K562 (cell line): ENCODE data around the gene EPO. TPM values are rescaled to one million over a fixed set of nuclear protein-coding genes. Genes with fewer than 3 reads are reported as not detected.
A peak's percentile ranks its signal among the peaks of the same experiment; 100 is the strongest.

ENCODE experiments used
- CAMTA2 ChIP-seq: fragments of 250-450 bp; sonication (Bioruptor Pico); conservative IDR thresholded peaks from 2 replicates; pipeline ENCODE4 v1.5.1; 2022
- E2F3 ChIP-seq: fragments of 250-450 bp; sonication (Bioruptor Pico); IDR thresholded peaks from 2 replicates; pipeline ENCODE4 v1.4.0; 2020; ENCODE audit warnings: mild to moderate bottlenecking
- ELF1 ChIP-seq: fragments of 200-800 bp; sonication (Bioruptor generic); IDR thresholded peaks from 2 replicates; pipeline ENCODE4 v1.6.1; 2016; ENCODE audit warnings: missing genetic modification characterization, missing compliant biosample characterization
- KLF16 ChIP-seq: IDR thresholded peaks from 2 replicates; pipeline ENCODE4 v1.6.1; 2016; ENCODE audit warnings: antibody characterized with exemption
- NELFE ChIP-seq: IDR thresholded peaks from 2 replicates; pipeline ENCODE4 v1.6.1; 2011; ENCODE audit warnings: mild to moderate bottlenecking; ENCODE audit not compliant: insufficient read depth, insufficient read length
- PHB ChIP-seq: fragments of 250-450 bp; sonication (Bioruptor Pico); IDR thresholded peaks from 2 replicates; pipeline ENCODE4 v1.5.0; 2021
- THRAP3 ChIP-seq: fragments of 450-650 bp; IDR thresholded peaks from 2 replicates; pipeline ENCODE4 v1.6.1; 2016; ENCODE audit warnings: mild to moderate bottlenecking, inconsistent platforms, borderline replicate concordance
- ZFP36 ChIP-seq: fragments of 150-350 bp; IDR thresholded peaks from 2 replicates; pipeline ENCODE4 v1.6.1; 2018; ENCODE audit warnings: low read length, low read depth; ENCODE audit not compliant: partially characterized antibody
- ZNF133 ChIP-seq: fragments of 250-450 bp; sonication (Bioruptor Pico); IDR thresholded peaks from 2 replicates; pipeline ENCODE4 v1.4.0; 2020; ENCODE audit warnings: mild to moderate bottlenecking
- ZNF3 ChIP-seq: fragments of 250-450 bp; sonication (Bioruptor Pico); IDR thresholded peaks from 2 replicates; pipeline ENCODE4 v1.5.0; 2021; ENCODE audit warnings: mild to moderate bottlenecking, moderate library complexity
- ZNF444 ChIP-seq: fragments of 250-450 bp; sonication (Bioruptor Pico); IDR thresholded peaks from 2 replicates; pipeline ENCODE4 v1.4.0; 2020; ENCODE audit warnings: mild to moderate bottlenecking, moderate library complexity
- ZNF644 ChIP-seq: fragments of 200-800 bp; sonication (Bioruptor generic); IDR thresholded peaks from 2 replicates; pipeline ENCODE4 v1.6.1; 2016; ENCODE audit warnings: low read depth, missing genetic modification characterization, missing compliant biosample characterization
- ZNF77 ChIP-seq: fragments of 250-450 bp; sonication (Bioruptor Pico); IDR thresholded peaks from 2 replicates; pipeline ENCODE4 v1.5.0; 2020
- polyA plus RNA-seq, 8 experiments: library from polyadenylated mRNA; depleted of rRNA in 4 of 8; stranded (reverse) in 5 of 8; unstranded in 3 of 8; fragments of >200 nt; fragmentation: Nextera tagmentation in 2 of 8; fragmentation: Illumina TruSeq in 1 of 8; extraction: Ambion mirVana in 2 of 8; extraction: Trizol in 1 of 8; gene quantifications; 2 replicates each; pipeline versions ENCODE4 v1.2.1 to v1.2.3, GENCODE V29; 2011 to 2014; ENCODE audit warnings: inconsistent platforms in 1 of 8, missing spikeins in 1 of 8
- total RNA-seq, 7 experiments: library from RNA; depleted of rRNA in 6 of 7; stranded (reverse); fragments of >200 nt in 6 of 7; fragmentation: Illumina TruSeq in 2 of 7; extraction: Trizol in 2 of 7; gene quantifications; 2 replicates each; pipeline versions ENCODE4 v1.2.1 to v1.2.3, GENCODE V29; 2011 to 2021; ENCODE audit warnings: low replicate concordance in 1 of 7
- TF ChIP-seq, protein P1 (sequence below): fragments of 200-800 bp; sonication (Bioruptor generic); IDR thresholded peaks from 2 replicates; pipeline ENCODE4 v1.6.1; 2017; ENCODE audit warnings: missing genetic modification characterization, missing compliant biosample characterization
- TF ChIP-seq, protein P2 (sequence below): fragments of 250-450 bp; sonication (Bioruptor Pico); IDR thresholded peaks from 2 replicates; pipeline ENCODE4 v1.5.0; 2020; ENCODE audit warnings: mild to moderate bottlenecking
- TF ChIP-seq, protein P3 (sequence below): fragments of 450-650 bp; conservative IDR thresholded peaks from 2 replicates; pipeline ENCODE4 v1.6.1; 2016; ENCODE audit warnings: missing genetic modification characterization, low read depth, mild to moderate bottlenecking, missing compliant biosample characterization, moderate library complexity
- TF ChIP-seq, protein P4 (sequence below): fragments of 450-650 bp; IDR thresholded peaks from 2 replicates; pipeline ENCODE4 v1.6.1; 2018; ENCODE audit warnings: mild to moderate bottlenecking, low read depth; ENCODE audit not compliant: partially characterized antibody
- TF ChIP-seq, protein P5 (sequence below): sonication (generic); formaldehyde crosslinking; IDR thresholded peaks from 2 replicates; pipeline ENCODE4 v1.8.1; 2022; ENCODE audit warnings: missing genetic modification reagents
- TF ChIP-seq, protein P6 (sequence below), 3 experiments: IDR thresholded peaks in 2 of 3; conservative IDR thresholded peaks in 1 of 3; 2 replicates each; pipeline ENCODE4 v1.5.1; 2011 to 2012; ENCODE audit warnings: low read length in 3 of 3, mild to moderate bottlenecking in 3 of 3, control low read depth in 2 of 3, improper control_type of control experiment in 1 of 3, inconsistent platforms in 1 of 3, low read depth in 1 of 3, mixed read lengths in 1 of 3, moderate library complexity in 1 of 3; ENCODE audit not compliant: insufficient read depth in 2 of 3

EPO gene
- total and polyA plus RNA-seq, 9 of the 15 experiments (the other 6 are each of a cell fraction or from before 2014, with no cell fraction given) = 0.06 to 0.41 (median 0.07) TPM; not detected in 6

DNA sequence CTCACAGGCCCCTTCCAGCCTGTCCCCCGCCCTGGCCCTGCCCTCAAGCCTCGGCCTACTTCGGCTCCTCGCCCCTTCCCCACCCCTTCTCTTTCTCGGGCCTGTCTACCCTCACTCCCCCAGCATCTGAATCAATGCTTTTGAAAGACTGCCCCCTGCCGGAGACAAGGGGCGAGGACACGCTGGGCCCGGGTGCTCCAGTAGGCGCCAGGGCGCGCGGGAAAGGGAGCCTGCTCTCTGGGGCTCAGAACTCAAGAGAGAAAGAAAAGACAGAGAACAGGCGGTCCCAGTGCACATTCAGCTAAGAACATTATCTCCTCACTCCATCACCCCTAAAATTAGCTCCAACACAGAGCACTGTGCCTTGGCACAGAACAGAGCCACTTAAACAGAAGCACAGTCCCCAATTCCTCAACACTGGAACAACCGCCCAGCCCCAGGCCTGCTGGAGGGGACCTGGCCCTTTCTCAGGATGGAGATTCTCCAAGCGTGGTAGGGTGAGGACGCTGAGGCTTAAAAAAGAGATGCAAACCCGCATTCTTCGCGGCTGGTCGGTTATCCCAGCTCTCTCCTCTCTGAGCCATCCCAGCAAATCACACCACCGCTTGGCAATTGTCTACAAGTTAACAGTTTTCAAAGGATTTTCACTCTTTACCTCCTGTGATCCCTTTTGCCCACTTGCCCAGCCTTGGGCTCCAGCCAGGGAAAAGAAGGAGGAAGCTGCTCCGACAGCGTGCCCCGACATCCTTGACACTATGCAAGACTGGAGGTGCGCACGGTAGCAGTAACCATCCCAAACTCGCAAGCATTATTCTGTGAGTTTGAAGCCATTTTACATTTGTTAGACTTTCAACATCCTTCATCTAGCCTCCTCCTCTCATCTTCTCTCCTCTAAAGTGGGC, 28.3 kb upstream of the EPO start (continued):
- TF ChIP-seq, protein P1, sequence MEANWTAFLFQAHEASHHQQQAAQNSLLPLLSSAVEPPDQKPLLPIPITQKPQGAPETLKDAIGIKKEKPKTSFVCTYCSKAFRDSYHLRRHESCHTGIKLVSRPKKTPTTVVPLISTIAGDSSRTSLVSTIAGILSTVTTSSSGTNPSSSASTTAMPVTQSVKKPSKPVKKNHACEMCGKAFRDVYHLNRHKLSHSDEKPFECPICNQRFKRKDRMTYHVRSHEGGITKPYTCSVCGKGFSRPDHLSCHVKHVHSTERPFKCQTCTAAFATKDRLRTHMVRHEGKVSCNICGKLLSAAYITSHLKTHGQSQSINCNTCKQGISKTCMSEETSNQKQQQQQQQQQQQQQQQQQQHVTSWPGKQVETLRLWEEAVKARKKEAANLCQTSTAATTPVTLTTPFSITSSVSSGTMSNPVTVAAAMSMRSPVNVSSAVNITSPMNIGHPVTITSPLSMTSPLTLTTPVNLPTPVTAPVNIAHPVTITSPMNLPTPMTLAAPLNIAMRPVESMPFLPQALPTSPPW = peak; percentile 77
- no peak for TF ChIP-seq CAMTA2 (CRISPR knock-in tag)
- TF ChIP-seq NELFE = no peak
- no peak for TF ChIP-seq ZFP36
- TF ChIP-seq, protein P2, sequence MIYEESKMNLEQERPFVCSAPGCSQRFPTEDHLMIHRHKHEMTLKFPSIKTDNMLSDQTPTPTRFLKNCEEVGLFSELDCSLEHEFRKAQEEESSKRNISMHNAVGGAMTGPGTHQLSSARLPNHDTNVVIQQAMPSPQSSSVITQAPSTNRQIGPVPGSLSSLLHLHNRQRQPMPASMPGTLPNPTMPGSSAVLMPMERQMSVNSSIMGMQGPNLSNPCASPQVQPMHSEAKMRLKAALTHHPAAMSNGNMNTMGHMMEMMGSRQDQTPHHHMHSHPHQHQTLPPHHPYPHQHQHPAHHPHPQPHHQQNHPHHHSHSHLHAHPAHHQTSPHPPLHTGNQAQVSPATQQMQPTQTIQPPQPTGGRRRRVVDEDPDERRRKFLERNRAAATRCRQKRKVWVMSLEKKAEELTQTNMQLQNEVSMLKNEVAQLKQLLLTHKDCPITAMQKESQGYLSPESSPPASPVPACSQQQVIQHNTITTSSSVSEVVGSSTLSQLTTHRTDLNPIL = no peak
- TF ChIP-seq E2F3 (CRISPR knock-in tag) = 0 out of 2 replicates have a peak, but pooled peaks have one; percentile 59
- no peak for TF ChIP-seq ELF1 (tag)
- TF ChIP-seq ZNF133 (CRISPR knock-in tag) = no peak
- TF ChIP-seq, protein P3, sequence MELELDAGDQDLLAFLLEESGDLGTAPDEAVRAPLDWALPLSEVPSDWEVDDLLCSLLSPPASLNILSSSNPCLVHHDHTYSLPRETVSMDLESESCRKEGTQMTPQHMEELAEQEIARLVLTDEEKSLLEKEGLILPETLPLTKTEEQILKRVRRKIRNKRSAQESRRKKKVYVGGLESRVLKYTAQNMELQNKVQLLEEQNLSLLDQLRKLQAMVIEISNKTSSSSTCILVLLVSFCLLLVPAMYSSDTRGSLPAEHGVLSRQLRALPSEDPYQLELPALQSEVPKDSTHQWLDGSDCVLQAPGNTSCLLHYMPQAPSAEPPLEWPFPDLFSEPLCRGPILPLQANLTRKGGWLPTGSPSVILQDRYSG (tag) = no peak
- no peak for TF ChIP-seq ZNF444 (CRISPR knock-in tag)
- no peak for TF ChIP-seq PHB (CRISPR knock-in tag)
- TF ChIP-seq THRAP3 = no peak
- TF ChIP-seq KLF16 = peak; percentile 49; the same call in 1 of the 2 replicates
- no peak for TF ChIP-seq ZNF3
- TF ChIP-seq, protein P4, sequence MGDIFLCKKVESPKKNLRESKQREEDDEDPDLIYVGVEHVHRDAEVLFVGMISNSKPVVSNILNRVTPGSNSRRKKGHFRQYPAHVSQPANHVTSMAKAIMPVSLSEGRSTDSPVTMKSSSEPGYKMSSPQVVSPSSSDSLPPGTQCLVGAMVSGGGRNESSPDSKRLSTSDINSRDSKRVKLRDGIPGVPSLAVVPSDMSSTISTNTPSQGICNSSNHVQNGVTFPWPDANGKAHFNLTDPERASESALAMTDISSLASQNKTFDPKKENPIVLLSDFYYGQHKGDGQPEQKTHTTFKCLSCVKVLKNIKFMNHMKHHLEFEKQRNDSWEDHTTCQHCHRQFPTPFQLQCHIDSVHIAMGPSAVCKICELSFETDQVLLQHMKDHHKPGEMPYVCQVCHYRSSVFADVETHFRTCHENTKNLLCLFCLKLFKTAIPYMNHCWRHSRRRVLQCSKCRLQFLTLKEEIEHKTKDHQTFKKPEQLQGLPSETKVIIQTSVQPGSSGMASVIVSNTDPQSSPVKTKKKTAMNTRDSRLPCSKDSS = no peak
- TF ChIP-seq, protein P5, sequence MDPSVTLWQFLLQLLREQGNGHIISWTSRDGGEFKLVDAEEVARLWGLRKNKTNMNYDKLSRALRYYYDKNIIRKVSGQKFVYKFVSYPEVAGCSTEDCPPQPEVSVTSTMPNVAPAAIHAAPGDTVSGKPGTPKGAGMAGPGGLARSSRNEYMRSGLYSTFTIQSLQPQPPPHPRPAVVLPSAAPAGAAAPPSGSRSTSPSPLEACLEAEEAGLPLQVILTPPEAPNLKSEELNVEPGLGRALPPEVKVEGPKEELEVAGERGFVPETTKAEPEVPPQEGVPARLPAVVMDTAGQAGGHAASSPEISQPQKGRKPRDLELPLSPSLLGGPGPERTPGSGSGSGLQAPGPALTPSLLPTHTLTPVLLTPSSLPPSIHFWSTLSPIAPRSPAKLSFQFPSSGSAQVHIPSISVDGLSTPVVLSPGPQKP (CRISPR knock-in tag) = no peak
- TF ChIP-seq ZNF77 (CRISPR knock-in tag) = no peak
- TF ChIP-seq, protein P6, sequence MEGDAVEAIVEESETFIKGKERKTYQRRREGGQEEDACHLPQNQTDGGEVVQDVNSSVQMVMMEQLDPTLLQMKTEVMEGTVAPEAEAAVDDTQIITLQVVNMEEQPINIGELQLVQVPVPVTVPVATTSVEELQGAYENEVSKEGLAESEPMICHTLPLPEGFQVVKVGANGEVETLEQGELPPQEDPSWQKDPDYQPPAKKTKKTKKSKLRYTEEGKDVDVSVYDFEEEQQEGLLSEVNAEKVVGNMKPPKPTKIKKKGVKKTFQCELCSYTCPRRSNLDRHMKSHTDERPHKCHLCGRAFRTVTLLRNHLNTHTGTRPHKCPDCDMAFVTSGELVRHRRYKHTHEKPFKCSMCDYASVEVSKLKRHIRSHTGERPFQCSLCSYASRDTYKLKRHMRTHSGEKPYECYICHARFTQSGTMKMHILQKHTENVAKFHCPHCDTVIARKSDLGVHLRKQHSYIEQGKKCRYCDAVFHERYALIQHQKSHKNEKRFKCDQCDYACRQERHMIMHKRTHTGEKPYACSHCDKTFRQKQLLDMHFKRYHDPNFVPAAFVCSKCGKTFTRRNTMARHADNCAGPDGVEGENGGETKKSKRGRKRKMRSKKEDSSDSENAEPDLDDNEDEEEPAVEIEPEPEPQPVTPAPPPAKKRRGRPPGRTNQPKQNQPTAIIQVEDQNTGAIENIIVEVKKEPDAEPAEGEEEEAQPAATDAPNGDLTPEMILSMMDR (IDR thresholded peaks at IDR 0.05 in 2 of 3, conservative IDR thresholded peaks at IDR 0.05 in 1 of 3; ENCODE audit: insufficient read depth in 2 of 3, low read depth in 1 of 3, low read length in 3 of 3) = peak; percentile 92 to 96 (median 94)
- TF ChIP-seq ZNF644 (tag) = no peak
